HEK293 (cell line): Measurements from ENCODE around the gene PROKR1.

Experiments used
- CTCF ChIP-seq: fragments of 450-650 bp; formaldehyde crosslinking; IDR thresholded peaks from 2 replicates; pipeline ENCODE4 v1.5.1; 2016; ENCODE audit warnings: missing biosample characterization, missing genetic modification characterization
- ZNF324 ChIP-seq: fragments of 450-650 bp; formaldehyde crosslinking; IDR thresholded peaks from 2 replicates; pipeline ENCODE4 v1.5.1; 2016; ENCODE audit warnings: missing biosample characterization, missing genetic modification characterization
- ZNF501 ChIP-seq: fragments of 450-650 bp; formaldehyde crosslinking; IDR thresholded peaks from 2 replicates; pipeline ENCODE4 v1.5.1; 2016; ENCODE audit warnings: missing biosample characterization, missing genetic modification characterization
- ZNF785 ChIP-seq: fragments of 450-650 bp; formaldehyde crosslinking; IDR thresholded peaks from 2 replicates; pipeline ENCODE4 v1.5.1; 2016; ENCODE audit warnings: missing biosample characterization, missing genetic modification characterization
- ZSCAN5A ChIP-seq: fragments of 450-650 bp; formaldehyde crosslinking; IDR thresholded peaks from 2 replicates; pipeline ENCODE4 v1.5.1; 2016; ENCODE audit warnings: missing biosample characterization, missing genetic modification characterization
- TF ChIP-seq, protein P1 (sequence below): fragments of 450-650 bp; formaldehyde crosslinking; IDR thresholded peaks from 2 replicates; pipeline ENCODE4 v1.5.1; 2016; ENCODE audit warnings: missing biosample characterization, missing genetic modification characterization

DNA sequence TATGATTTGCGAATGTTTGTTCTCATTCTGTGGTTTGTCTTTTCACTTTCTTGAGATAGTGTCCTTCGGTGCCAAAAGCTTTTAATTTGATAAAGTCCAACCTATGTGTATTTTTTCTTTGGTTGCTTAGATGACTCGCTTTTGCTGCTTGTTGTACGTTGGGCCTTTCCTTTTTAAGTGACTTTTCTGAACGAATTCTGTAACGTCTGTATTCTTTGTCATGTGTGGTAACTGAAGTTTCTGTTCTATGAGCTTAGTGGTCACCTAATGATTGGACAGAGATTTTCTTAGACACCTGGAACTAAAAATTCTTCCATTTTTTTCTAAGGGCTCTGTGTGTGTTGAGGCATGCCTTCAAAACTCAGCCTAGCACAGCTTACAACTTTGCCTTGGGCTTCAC, 19.6 kb upstream of the PROKR1 start:
- TF ChIP-seq ZNF501 (tag by site-specific recombination), result no peak
- TF ChIP-seq ZNF785 (tag by site-specific recombination), result no peak
- TF ChIP-seq CTCF (tag by site-specific recombination), result no peak
- TF ChIP-seq ZNF324 (tag by site-specific recombination), result no peak
- TF ChIP-seq, protein P1, sequence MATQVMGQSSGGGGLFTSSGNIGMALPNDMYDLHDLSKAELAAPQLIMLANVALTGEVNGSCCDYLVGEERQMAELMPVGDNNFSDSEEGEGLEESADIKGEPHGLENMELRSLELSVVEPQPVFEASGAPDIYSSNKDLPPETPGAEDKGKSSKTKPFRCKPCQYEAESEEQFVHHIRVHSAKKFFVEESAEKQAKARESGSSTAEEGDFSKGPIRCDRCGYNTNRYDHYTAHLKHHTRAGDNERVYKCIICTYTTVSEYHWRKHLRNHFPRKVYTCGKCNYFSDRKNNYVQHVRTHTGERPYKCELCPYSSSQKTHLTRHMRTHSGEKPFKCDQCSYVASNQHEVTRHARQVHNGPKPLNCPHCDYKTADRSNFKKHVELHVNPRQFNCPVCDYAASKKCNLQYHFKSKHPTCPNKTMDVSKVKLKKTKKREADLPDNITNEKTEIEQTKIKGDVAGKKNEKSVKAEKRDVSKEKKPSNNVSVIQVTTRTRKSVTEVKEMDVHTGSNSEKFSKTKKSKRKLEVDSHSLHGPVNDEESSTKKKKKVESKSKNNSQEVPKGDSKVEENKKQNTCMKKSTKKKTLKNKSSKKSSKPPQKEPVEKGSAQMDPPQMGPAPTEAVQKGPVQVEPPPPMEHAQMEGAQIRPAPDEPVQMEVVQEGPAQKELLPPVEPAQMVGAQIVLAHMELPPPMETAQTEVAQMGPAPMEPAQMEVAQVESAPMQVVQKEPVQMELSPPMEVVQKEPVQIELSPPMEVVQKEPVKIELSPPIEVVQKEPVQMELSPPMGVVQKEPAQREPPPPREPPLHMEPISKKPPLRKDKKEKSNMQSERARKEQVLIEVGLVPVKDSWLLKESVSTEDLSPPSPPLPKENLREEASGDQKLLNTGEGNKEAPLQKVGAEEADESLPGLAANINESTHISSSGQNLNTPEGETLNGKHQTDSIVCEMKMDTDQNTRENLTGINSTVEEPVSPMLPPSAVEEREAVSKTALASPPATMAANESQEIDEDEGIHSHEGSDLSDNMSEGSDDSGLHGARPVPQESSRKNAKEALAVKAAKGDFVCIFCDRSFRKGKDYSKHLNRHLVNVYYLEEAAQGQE (tag by site-specific recombination), result no peak
- no peak for TF ChIP-seq ZSCAN5A (tag by site-specific recombination)
